ENCODE measurements around the gene NDUFA8.
A peak's percentile ranks its signal among the peaks of the same experiment; 100 is the strongest.
"Not testable (repeated sequence)": the region's sequence is repeated elsewhere in the genome, so short reads cannot be mapped to it uniquely, and the experiment has no call there.

NDUFA8 gene

GRCh38 chr9:122119166-122119521 lies 40.4 kb downstream of the NDUFA8 start:
- DNase-seq: no peak

- no peak for DNase-seq
These were observed 41.0 kb downstream of the NDUFA8 start for GRCh38 chr9:122118343-122119165.

DNA sequence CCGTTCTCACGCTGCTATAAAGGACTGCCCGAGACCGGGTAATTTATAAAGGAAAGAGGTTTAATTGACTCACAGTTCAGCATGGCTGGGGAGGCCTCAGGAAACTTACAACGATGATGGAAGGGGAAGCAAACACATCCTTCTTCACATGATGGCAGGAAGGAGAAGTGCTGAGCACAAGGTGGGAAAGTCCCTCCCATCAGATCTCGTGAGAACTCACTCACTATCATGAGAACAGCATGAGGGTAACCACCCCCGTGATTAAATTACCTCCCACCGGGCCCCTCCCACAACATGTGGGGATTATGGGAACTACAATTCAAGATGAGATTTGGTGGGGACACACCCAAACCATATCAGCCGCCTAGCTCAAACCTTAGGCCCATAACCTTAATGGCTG lies 42.3 kb downstream of the NDUFA8 start:
- not testable (repeated sequence) for DNase-seq

- no peak for DNase-seq
These were observed 43.0 kb downstream of the NDUFA8 start for GRCh38 chr9:122116448-122117173.

DNA sequence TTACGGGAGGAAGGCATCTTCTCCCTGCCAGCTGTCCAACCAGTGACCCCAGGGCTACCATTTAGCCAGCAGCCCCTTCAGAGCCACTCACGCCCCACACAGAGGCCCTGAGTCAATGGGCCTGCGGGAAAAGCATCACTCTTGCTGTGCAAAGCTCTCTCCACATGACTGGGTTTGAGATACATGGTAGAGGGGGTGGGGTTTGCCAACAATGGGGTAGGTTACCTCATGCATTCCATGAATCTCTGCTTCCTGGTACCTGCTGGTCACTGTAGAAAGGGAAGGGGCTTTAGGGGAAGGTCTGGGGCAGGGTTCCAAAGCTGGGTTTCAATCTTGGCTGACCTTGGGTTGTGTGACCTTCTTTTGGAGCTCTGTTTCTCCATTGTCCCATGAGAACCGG lies 43.5 kb downstream of the NDUFA8 start:
- DNase-seq: no peak

GRCh38 chr9:122115176-122116035 lies 44.2 kb downstream of the NDUFA8 start:
- DNase-seq: no peak

GRCh38 chr9:122113574-122113973 lies 46.0 kb downstream of the NDUFA8 start:
- DNase-seq: no peak

DNA sequence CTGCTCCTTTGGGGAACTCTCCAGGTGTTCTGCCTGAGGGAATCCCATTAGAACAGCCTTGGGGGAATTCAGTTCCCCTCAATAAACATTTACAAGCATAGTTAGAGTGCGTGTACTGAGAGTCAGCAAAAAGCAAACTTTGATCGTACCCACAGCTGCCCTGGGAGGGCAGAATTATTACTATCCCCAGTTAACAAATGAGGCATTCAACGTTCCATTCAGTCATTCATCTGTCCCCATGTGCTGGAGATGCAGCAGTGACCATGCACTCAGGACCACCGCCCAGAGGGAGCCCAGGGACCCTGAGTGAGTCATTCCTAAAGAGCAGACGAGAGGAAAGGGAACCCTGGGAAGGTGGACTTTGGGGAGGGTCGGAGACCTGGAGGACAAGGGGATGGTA lies 47.3 kb downstream of the NDUFA8 start:
- no peak for DNase-seq

GRCh38 chr9:122111413-122112085 lies 48.0 kb downstream of the NDUFA8 start:
- DNase-seq: no peak

DNA sequence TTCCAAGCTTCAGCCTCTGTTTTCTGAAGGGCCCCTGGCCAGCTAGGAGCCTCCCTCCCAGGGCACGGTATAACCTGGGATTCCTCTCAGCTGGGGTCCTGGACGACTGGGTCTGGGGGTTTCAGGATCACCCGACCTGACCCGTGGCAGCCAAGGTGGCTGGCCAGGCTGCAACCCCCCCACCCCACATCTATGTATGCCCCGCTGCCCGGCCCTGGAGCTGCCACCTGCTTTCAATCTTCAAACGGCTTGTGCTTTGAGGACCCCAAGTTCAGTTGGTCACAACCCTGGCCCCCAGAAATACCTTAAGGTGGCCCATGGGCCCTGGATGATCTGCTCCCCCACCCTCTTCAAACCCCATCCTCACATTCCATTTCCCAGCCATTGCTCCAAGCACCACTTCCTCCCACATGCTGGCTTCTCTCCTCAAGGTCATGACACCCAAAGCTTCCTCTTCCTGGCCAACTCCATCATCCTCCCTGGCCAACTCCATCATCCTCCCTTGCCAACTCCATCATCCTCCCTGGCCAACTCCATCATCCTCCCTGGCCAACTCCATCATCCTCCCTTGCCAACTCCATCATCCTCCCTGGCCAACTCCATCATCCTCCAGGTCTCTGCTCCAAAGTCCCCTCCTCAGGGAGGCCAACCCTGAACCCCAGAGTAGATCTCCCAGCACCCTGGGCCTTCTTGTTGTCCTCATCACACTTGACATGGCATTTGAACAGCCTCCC lies 49.3 kb downstream of the NDUFA8 start:
- no peak for DNase-seq

DNA sequence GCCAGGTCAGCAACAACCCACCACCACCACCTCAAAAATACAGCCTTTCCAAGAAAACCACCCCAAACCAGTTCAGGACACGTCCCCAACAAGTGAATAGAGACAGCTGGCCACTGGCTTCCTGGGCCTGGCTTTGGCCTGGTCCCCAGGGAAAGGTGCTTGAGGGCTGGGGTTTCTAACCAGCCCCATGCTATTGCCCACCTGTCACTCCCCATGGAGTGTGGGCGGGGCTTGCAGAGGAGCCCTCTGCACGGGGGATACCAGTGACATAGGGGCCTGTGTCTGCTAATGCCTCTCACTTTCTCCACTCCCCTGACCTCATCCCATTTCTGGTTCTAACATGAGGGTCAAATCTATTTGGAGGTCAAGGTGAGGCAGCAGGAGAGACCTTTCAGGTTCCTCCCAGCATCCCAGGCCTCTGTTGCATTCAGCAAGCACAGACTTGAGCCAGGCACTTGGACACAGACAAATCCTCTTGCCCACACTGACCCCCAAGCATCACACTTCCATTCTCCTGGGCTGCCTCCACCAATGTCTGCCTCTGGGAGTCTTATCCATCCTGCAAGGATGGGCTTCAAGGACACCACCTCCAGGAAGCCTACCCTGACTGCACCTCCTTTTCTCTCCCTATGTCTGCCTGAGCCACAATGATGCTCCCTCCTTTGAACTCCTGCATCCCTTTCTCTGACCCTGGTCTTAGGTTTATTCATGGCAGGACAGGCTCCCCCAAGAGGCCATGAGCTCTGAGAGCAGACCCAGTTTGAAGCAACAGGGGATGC lies 50.4 kb downstream of the NDUFA8 start:
- DNase-seq: no peak

GRCh38 chr9:122107291-122107805 lies 52.2 kb downstream of the NDUFA8 start:
- no peak for DNase-seq

- DNase-seq: no peak
These were observed 53.0 kb downstream of the NDUFA8 start for GRCh38 chr9:122106576-122106975.

- no peak for DNase-seq
These were observed 55.6 kb downstream of the NDUFA8 start for GRCh38 chr9:122103985-122104384.

GRCh38 chr9:122102156-122102555 lies 57.4 kb downstream of the NDUFA8 start:
- no peak for DNase-seq

- no peak for DNase-seq
These were observed 58.8 kb downstream of the NDUFA8 start for GRCh38 chr9:122100756-122101155.

GRCh38 chr9:122099271-122099869 lies 60.2 kb downstream of the NDUFA8 start:
- DNase-seq: peak; percentile 78

DNA sequence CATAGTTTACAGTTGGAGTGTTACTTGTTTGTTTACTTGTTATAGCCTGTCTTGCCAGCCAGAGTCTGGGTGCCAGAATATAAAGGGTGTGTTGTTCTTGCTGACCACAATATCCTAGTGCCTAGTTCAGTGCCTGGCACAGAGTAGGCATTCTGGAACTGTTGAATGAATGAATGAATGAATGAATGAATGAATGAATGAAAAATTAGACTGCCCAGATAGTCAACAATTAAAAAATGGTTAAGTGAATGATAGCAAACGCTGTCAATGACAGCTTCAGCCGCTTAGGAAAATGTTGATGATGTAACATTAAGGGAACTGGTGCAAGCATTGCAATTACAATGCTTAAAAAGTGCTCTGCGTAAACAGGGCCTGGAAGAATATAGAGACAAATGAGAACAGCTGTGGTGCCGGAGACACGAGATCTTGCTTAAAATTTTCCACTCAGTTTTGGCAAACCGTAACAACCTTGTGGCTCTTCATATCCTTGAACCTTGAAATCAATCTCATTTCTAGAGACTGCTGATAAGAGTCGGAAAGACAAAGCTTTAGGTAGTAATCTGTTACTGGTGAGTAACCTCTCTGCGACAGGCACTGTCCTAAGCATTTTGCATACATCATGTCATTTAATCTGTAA lies 61.8 kb downstream of the NDUFA8 start:
- DNase-seq: no peak

- DNase-seq: no peak
These were observed 62.8 kb downstream of the NDUFA8 start for GRCh38 chr9:122096620-122097415.
